K562 (cell line): ENCODE data around the gene GANAB. TPM values are rescaled to one million over a fixed set of nuclear protein-coding genes. Genes with fewer than 3 reads are reported as not detected.
A peak's percentile ranks its signal among the peaks of the same experiment; 100 is the strongest.

Experiments used
- CBX3 ChIP-seq, 2 experiments: IDR thresholded peaks; 1 replicate in 1 of 2; 2 replicates in 1 of 2; pipeline ENCODE4 v1.6.1; 2012; ENCODE audit warnings: inconsistent platforms in 2 of 2, low read length in 2 of 2, borderline replicate concordance in 1 of 2, control low read depth in 1 of 2
- CHD7 ChIP-seq: fragments of 200-600 bp; sonication (generic); IDR thresholded peaks from one replicate; pipeline ENCODE4 v1.6.1; 2012; ENCODE audit warnings: mild to moderate bottlenecking, low read depth, low read length, inconsistent platforms
- E2F6 ChIP-seq, 2 experiments: IDR thresholded peaks; 2 replicates each; pipeline ENCODE4 v1.6.1; 2011; ENCODE audit warnings: borderline replicate concordance in 1 of 2, control low read depth in 1 of 2, low read depth in 1 of 2, low read length in 1 of 2, mild to moderate bottlenecking in 1 of 2, mixed read lengths in 1 of 2, moderate library complexity in 1 of 2; ENCODE audit not compliant: insufficient read depth in 1 of 2, insufficient read length in 1 of 2, poor library complexity in 1 of 2, severe bottlenecking in 1 of 2; ENCODE audit errors: extremely low read depth in 1 of 2
- L3MBTL2 ChIP-seq: fragments of 450-650 bp; IDR thresholded peaks from 2 replicates; pipeline ENCODE4 v1.6.1; 2016; ENCODE audit warnings: mild to moderate bottlenecking, moderate library complexity
- MBD2 ChIP-seq: sonication (generic); IDR thresholded peaks from 2 replicates; pipeline ENCODE4 v1.6.1; 2016; ENCODE audit warnings: low read depth, borderline replicate concordance
- MYC ChIP-seq, 2 experiments: fragments of 250-450 bp in 1 of 2; sonication (Bioruptor Pico) in 1 of 2; IDR thresholded peaks; 2 replicates each; pipeline versions ENCODE4 v1.5.1 to v1.6.1; 2012 to 2021; ENCODE audit warnings: low read depth in 2 of 2, borderline replicate concordance in 1 of 2, improper control_type of control experiment in 1 of 2, low read length in 1 of 2, mild to moderate bottlenecking in 1 of 2, moderate library complexity in 1 of 2
- NFXL1 ChIP-seq: fragments of 450-650 bp; formaldehyde crosslinking; IDR thresholded peaks from 2 replicates; pipeline ENCODE4 v1.4.0; 2021; ENCODE audit warnings: mild to moderate bottlenecking
- PHF21A ChIP-seq: fragments of 450-650 bp; IDR thresholded peaks from 2 replicates; pipeline ENCODE4 v1.6.1; 2017; ENCODE audit warnings: low read depth, borderline replicate concordance
- SMAD3 ChIP-seq: fragments of 450-650 bp; formaldehyde crosslinking; conservative IDR thresholded peaks from 2 replicates; pipeline ENCODE4 v1.4.0; 2020; ENCODE audit warnings: mild to moderate bottlenecking
- TEAD1 ChIP-seq, 2 experiments: fragments of 450-650 bp in 1 of 2; sonication (generic) in 1 of 2; formaldehyde crosslinking; IDR thresholded peaks; 2 replicates each; pipeline versions ENCODE4 v1.4.0 to v1.8.0; 2020 to 2022; ENCODE audit warnings: mild to moderate bottlenecking in 2 of 2, missing genetic modification reagents in 1 of 2
- XRCC4 ChIP-seq: IDR thresholded peaks from one replicate; pipeline ENCODE4 v1.6.1; 2011; ENCODE audit not compliant: insufficient read depth, insufficient read length; ENCODE audit errors: extremely low read depth
- YY1 ChIP-seq, 3 experiments: IDR thresholded peaks; 2 replicates each; pipeline ENCODE4 v1.6.1; 2011; ENCODE audit warnings: low read length in 2 of 3, mild to moderate bottlenecking in 2 of 3, moderate library complexity in 2 of 3, borderline replicate concordance in 1 of 3, control low read depth in 1 of 3, low read depth in 1 of 3; ENCODE audit not compliant: insufficient read depth in 3 of 3, insufficient replicate concordance in 2 of 3, control insufficient read depth in 1 of 3, insufficient read length in 1 of 3; ENCODE audit errors: extremely low read depth in 1 of 3
- ZFX ChIP-seq: sonication (generic); formaldehyde crosslinking; IDR thresholded peaks from 2 replicates; pipeline ENCODE4 v1.8.0; 2022; ENCODE audit warnings: mild to moderate bottlenecking, missing genetic modification reagents, moderate library complexity
- polyA plus RNA-seq, 8 experiments: library from polyadenylated mRNA; depleted of rRNA in 4 of 8; stranded (reverse) in 5 of 8; unstranded in 3 of 8; fragments of >200 nt; fragmentation: Nextera tagmentation in 2 of 8; fragmentation: Illumina TruSeq in 1 of 8; extraction: Ambion mirVana in 2 of 8; extraction: Trizol in 1 of 8; gene quantifications; 2 replicates each; pipeline versions ENCODE4 v1.2.1 to v1.2.3, GENCODE V29; 2011 to 2014; ENCODE audit warnings: inconsistent platforms in 1 of 8, missing spikeins in 1 of 8
- total RNA-seq, 7 experiments: library from RNA; depleted of rRNA in 6 of 7; stranded (reverse); fragments of >200 nt in 6 of 7; fragmentation: Illumina TruSeq in 2 of 7; extraction: Trizol in 2 of 7; gene quantifications; 2 replicates each; pipeline versions ENCODE4 v1.2.1 to v1.2.3, GENCODE V29; 2011 to 2021; ENCODE audit warnings: low replicate concordance in 1 of 7

GANAB gene
- total and polyA plus RNA-seq, 9 of the 15 experiments (the other 6 are each of a cell fraction or from before 2014, with no cell fraction given) = 6.5 to 284 (median 161) TPM

DNA sequence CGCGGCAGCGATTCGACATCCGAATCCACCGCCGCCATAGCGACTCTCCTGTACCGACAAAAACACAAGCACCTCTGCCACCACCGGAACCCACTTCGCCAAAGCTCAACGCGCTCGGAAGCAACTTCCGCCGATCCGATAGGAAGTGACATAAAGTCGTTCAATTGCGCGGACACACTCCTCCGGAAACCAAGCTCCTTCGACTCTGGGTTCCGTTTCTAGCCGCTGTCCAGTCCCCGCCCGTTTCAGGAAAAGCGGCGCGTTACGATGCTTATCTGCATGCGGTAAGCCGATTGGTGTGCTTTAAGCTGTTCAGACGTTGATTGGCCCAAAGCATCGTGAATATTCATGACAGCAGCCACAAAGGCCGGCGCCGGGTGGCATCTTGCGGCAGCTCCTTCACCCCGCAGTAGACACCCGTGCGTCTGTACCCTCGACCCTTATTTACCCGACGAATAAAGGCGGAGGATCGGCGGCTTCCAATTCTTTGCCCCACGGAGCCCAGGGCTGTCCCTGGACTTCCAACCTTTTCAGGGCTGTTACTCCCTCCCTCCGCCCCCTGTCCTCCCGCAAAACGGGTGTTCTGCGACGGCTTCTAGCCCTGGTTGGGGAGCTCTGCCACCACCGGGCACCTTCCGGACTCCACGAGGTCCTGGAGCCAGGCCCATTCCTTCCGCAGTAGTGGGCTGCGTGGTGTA, 54.8 kb downstream of the GANAB start, which contains the start of gene TUT1 (continued):
- TF ChIP-seq CHD7 (no peak), E2F6 (IDR thresholded peaks at IDR 0.05; ENCODE audit: borderline replicate concordance in 1 of 2, extremely low read depth in 1 of 2, insufficient read depth in 1 of 2, insufficient read length in 1 of 2, low read depth in 1 of 2, low read length in 1 of 2, poor library complexity in 1 of 2, severe bottlenecking in 1 of 2) (peak; percentile 62 to 67), TEAD1 (CRISPR knock-in tag; IDR thresholded peaks at IDR 0.05) (0 out of 4 replicates have a peak, but pooled peaks have one; percentile 34 to 36), CBX3 (IDR thresholded peaks at IDR 0.05; ENCODE audit: borderline replicate concordance in 1 of 2, low read length in 2 of 2) (peak in 1 of 2 experiments; percentile 95; a peak in 1 of 3 replicates), XRCC4 (no peak), L3MBTL2 (peak; percentile 67; the same call in 1 of the 2 replicates), SMAD3 (CRISPR knock-in tag) (0 out of 2 replicates have a peak, but pooled peaks have one; percentile 55), MYC (IDR thresholded peaks at IDR 0.05; ENCODE audit: low read depth, low read length) (peak; percentile 96), MYC (CRISPR knock-in tag; IDR thresholded peaks at IDR 0.05; ENCODE audit: borderline replicate concordance, low read depth) (no peak), YY1 (IDR thresholded peaks at IDR 0.05; ENCODE audit: borderline replicate concordance in 1 of 3, control insufficient read depth in 1 of 3, extremely low read depth in 1 of 3, insufficient read depth in 3 of 3, insufficient read length in 1 of 3, insufficient replicate concordance in 2 of 3, low read depth in 1 of 3, low read length in 2 of 3) (peak; percentile 46 to 91 (median 75)), NFXL1 (CRISPR knock-in tag) (no peak), PHF21A (peak; percentile 85; the same call in 1 of the 2 replicates), ZFX (CRISPR knock-in tag) (peak; percentile 56), MBD2 (peak; percentile 88)
